Liver (tissue), 9 donors: Measurements from ENCODE around the gene LRRC46. TPM values are rescaled to one million over a fixed set of nuclear protein-coding genes. Genes with fewer than 3 reads are reported as not detected.

Source experiments
- DNase-seq: peaks from one replicate; pipeline ENCODE4 v3.0.0-alpha.2; 2017; ENCODE audit warnings: low spot score
- H3K27ac ChIP-seq, 2 donors: one replicate each; pipeline ENCODE4 v1.7.0; 2013; ENCODE audit warnings: inconsistent platforms in 2 of 2, low read length in 2 of 2, control low read depth in 1 of 2, low read depth in 1 of 2, mild to moderate bottlenecking in 1 of 2
- H3K27me3 ChIP-seq, 4 donors: one replicate each; pipeline versions ENCODE4 v1.6.1 to v1.7.0; 2013; ENCODE audit warnings: low read length in 3 of 4, inconsistent platforms in 1 of 4, mild to moderate bottlenecking in 1 of 4, moderate library complexity in 1 of 4; ENCODE audit not compliant: control insufficient read depth in 4 of 4, insufficient read depth in 4 of 4
- H3K36me3 ChIP-seq, 4 donors: one replicate each; pipeline versions ENCODE4 v1.6.1 to v1.7.0; 2013; ENCODE audit warnings: low read length in 3 of 4, mild to moderate bottlenecking in 3 of 4, low read depth in 1 of 4, moderate library complexity in 1 of 4; ENCODE audit not compliant: control insufficient read depth in 4 of 4, insufficient read depth in 3 of 4
- H3K4me1 ChIP-seq, 4 donors: one replicate each; pipeline versions ENCODE4 v1.6.1 to v1.7.0; 2013; ENCODE audit warnings: low read length in 3 of 4, mild to moderate bottlenecking in 3 of 4, moderate library complexity in 1 of 4; ENCODE audit not compliant: control insufficient read depth in 4 of 4, insufficient read depth in 4 of 4
- H3K4me3 ChIP-seq, 3 donors: one replicate each; pipeline versions ENCODE4 v1.6.1 to v1.7.0; 2013; ENCODE audit warnings: low read length in 3 of 3, control low read depth in 1 of 3, low read depth in 1 of 3, mild to moderate bottlenecking in 1 of 3
- H3K9ac ChIP-seq, 2 donors: one replicate each; pipeline ENCODE4 v1.7.0; 2013; ENCODE audit warnings: low read length in 2 of 2, mild to moderate bottlenecking in 2 of 2, moderate library complexity in 2 of 2, control low read depth in 1 of 2, low read depth in 1 of 2
- H3K9me3 ChIP-seq, 4 donors: one replicate each; pipeline versions ENCODE4 v1.6.1 to v1.7.0; 2013; ENCODE audit warnings: low read length in 3 of 4; ENCODE audit not compliant: control insufficient read depth in 4 of 4
- EGR1 ChIP-seq, 2 donors: IDR thresholded peaks; 2 replicates each; pipeline ENCODE4 v1.6.1; 2016 to 2018; ENCODE audit warnings: antibody characterized with exemption in 2 of 2, low read depth in 2 of 2
- FOXA1 ChIP-seq: IDR thresholded peaks from 2 replicates; pipeline ENCODE4 v1.6.1; 2016; ENCODE audit warnings: antibody characterized with exemption
- GABPA ChIP-seq, 2 donors: IDR thresholded peaks in 1 of 2; conservative IDR thresholded peaks in 1 of 2; 2 replicates each; pipeline ENCODE4 v1.6.1; 2016; ENCODE audit warnings: antibody characterized with exemption in 2 of 2, mild to moderate bottlenecking in 1 of 2, moderate library complexity in 1 of 2
- HNF4A ChIP-seq, 2 donors: conservative IDR thresholded peaks; 2 replicates each; pipeline ENCODE4 v1.6.1; 2016; ENCODE audit warnings: antibody characterized with exemption in 2 of 2, mild to moderate bottlenecking in 2 of 2
- HNF4G ChIP-seq: IDR thresholded peaks from 2 replicates; pipeline ENCODE4 v1.6.1; 2016; ENCODE audit warnings: antibody characterized with exemption
- NR2F2 ChIP-seq: IDR thresholded peaks from 2 replicates; pipeline ENCODE4 v1.6.1; 2016; ENCODE audit warnings: antibody characterized with exemption
- RAD21 ChIP-seq, 2 donors: IDR thresholded peaks; 2 replicates each; pipeline ENCODE4 v1.6.1; 2016; ENCODE audit warnings: antibody characterized with exemption in 2 of 2, mild to moderate bottlenecking in 2 of 2
- SP1 ChIP-seq: IDR thresholded peaks from 2 replicates; pipeline ENCODE4 v1.6.1; 2018; ENCODE audit warnings: antibody characterized with exemption, mild to moderate bottlenecking
- TAF1 ChIP-seq: conservative IDR thresholded peaks from 2 replicates; pipeline ENCODE4 v1.6.1; 2016; ENCODE audit warnings: antibody characterized with exemption, mild to moderate bottlenecking
- WGBS: extraction: QIAGEN DNeasy Blood & Tissue Kit; methylation state at CpG from one replicate; pipeline ENCODE4 v1.1.7; 2013; 5-methylcytosine and 5-hydroxymethylcytosine counted together
- polyA plus RNA-seq, 2 donors: library from polyadenylated mRNA; stranded (reverse) in 1 of 2; unstranded in 1 of 2; fragments of 200-250 nt in 1 of 2; fragments of >200 nt in 1 of 2; fragmentation: Nextera tagmentation in 1 of 2; extraction: Ambion mirVana in 1 of 2; gene quantifications; one replicate each; pipeline versions ENCODE4 v1.2.1 to v1.2.3, GENCODE V29; 2013 to 2015
- total RNA-seq, 2 donors: library from RNA; depleted of rRNA; stranded (reverse); fragments of >200 nt; gene quantifications; one replicate each; pipeline ENCODE4 v1.2.3, GENCODE V29; 2014
- TF ChIP-seq, protein P1 (sequence below): IDR thresholded peaks from 2 replicates; pipeline ENCODE4 v1.6.1; 2016; ENCODE audit warnings: antibody characterized with exemption
- TF ChIP-seq, protein P2 (sequence below): fragments of 150-350 bp; IDR thresholded peaks from 2 replicates; pipeline ENCODE4 v1.5.1; 2017; ENCODE audit warnings: improper control_type of control experiment, low read depth, low read length; ENCODE audit not compliant: missing input control
- TF ChIP-seq, protein P3 (sequence below): IDR thresholded peaks from 2 replicates; pipeline ENCODE4 v1.6.1; 2016; ENCODE audit warnings: antibody characterized with exemption, mild to moderate bottlenecking
- TF ChIP-seq, protein P4 (sequence below): IDR thresholded peaks from 2 replicates; pipeline ENCODE4 v1.6.1; 2016; ENCODE audit warnings: antibody characterized with exemption
- TF ChIP-seq, protein P5 (sequence below): IDR thresholded peaks from 2 replicates; pipeline ENCODE4 v1.6.1; 2016; ENCODE audit warnings: antibody characterized with exemption
- donor health status: healthy.
- donor health status: healthy.
- donor health status: healthy.
- donor health status: healthy.
- donor health status: healthy.

Gene LRRC46
- total and polyA plus RNA-seq, 4 donors = under 0.01 to 0.43 (median 0.32) TPM

DNA sequence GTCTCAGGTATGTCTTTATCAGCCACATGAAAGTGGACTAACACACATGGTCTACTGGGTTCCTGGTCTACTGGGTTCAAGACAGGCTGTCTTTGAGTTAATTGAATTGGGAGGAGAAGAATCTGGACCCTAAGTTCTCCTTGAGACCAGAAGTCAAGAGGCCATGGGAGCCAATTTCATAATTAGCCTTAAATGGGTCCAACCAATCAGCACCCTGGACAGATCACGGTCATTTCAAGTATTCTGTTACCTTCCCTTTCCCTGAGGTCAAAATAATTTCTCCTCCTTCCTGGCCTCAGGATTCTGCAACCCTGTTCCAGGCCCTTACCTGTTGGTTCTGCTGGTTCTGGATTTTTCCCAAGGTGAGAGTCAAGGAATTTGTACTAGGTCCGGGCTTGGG lies 33.7 kb upstream of the LRRC46 start:
- H3K27me3 ChIP-seq = peaks cover 0 to 5% (median 4%) of the 10 kb centered on the region in 4 donors
- 62% methylated on average over 2 of the region's 2 CpGs for WGBS
- no peak overlapping the region for H3K4me3 ChIP-seq

DNA sequence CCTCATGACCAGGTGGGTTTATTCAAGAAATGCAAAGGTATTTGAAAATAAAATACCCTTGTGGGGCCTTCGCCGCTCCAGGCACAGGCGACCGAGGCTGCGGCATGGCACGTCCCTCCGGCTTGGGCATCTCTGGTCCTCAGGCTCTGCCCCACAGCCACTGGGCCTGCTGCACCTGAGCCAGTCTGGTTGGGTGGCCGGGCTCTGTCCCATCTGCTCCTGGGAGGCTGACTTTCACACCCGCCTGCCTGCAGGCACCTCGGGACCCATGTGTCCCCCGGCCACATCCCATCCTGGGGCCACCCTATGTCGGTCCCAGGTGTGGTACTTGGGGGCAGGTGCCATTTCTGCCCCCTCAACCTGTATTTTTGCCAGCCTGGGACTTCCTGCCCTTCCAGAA lies 30.8 kb upstream of the LRRC46 start:
- no peaks in the 10 kb centered on the region for H3K36me3 ChIP-seq
- no peak for DNase-seq
- 85% methylated on average over 12 of the region's 12 CpGs for WGBS
- no peak overlapping the region for H3K27ac ChIP-seq
- no peaks in the 10 kb centered on the region for H3K27me3 ChIP-seq
- no peak overlapping the region for H3K9ac ChIP-seq
- no peaks in the 10 kb centered on the region for H3K9me3 ChIP-seq
- no peaks in the 10 kb centered on the region for H3K4me1 ChIP-seq
- no peak overlapping the region for H3K4me3 ChIP-seq
- TF ChIP-seq HNF4A (conservative IDR thresholded peaks at IDR 0.05) (no peak), SP1 (no peak), EGR1 (IDR thresholded peaks at IDR 0.05; ENCODE audit: low read depth in 2 of 2) (no peak), TAF1 (no peak), HNF4G (no peak), FOXA1 (no peak), RAD21 (IDR thresholded peaks at IDR 0.05) (no peak), NR2F2 (no peak), GABPA (IDR thresholded peaks at IDR 0.05 in 1 of 2, conservative IDR thresholded peaks at IDR 0.05 in 1 of 2) (no peak)
- TF ChIP-seq, protein P1, sequence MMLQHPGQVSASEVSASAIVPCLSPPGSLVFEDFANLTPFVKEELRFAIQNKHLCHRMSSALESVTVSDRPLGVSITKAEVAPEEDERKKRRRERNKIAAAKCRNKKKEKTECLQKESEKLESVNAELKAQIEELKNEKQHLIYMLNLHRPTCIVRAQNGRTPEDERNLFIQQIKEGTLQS = no peak
- TF ChIP-seq, protein P2, sequence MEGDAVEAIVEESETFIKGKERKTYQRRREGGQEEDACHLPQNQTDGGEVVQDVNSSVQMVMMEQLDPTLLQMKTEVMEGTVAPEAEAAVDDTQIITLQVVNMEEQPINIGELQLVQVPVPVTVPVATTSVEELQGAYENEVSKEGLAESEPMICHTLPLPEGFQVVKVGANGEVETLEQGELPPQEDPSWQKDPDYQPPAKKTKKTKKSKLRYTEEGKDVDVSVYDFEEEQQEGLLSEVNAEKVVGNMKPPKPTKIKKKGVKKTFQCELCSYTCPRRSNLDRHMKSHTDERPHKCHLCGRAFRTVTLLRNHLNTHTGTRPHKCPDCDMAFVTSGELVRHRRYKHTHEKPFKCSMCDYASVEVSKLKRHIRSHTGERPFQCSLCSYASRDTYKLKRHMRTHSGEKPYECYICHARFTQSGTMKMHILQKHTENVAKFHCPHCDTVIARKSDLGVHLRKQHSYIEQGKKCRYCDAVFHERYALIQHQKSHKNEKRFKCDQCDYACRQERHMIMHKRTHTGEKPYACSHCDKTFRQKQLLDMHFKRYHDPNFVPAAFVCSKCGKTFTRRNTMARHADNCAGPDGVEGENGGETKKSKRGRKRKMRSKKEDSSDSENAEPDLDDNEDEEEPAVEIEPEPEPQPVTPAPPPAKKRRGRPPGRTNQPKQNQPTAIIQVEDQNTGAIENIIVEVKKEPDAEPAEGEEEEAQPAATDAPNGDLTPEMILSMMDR = no peak

More for the DNA sequence above, 33.7 kb upstream of the LRRC46 start:
- H3K4me1 ChIP-seq = no peaks in the 10 kb centered on the region
- H3K27ac ChIP-seq = no peak overlapping the region
- no peak for TF ChIP-seq EGR1 (IDR thresholded peaks at IDR 0.05; ENCODE audit: low read depth in 2 of 2)
- TF ChIP-seq, protein P3, sequence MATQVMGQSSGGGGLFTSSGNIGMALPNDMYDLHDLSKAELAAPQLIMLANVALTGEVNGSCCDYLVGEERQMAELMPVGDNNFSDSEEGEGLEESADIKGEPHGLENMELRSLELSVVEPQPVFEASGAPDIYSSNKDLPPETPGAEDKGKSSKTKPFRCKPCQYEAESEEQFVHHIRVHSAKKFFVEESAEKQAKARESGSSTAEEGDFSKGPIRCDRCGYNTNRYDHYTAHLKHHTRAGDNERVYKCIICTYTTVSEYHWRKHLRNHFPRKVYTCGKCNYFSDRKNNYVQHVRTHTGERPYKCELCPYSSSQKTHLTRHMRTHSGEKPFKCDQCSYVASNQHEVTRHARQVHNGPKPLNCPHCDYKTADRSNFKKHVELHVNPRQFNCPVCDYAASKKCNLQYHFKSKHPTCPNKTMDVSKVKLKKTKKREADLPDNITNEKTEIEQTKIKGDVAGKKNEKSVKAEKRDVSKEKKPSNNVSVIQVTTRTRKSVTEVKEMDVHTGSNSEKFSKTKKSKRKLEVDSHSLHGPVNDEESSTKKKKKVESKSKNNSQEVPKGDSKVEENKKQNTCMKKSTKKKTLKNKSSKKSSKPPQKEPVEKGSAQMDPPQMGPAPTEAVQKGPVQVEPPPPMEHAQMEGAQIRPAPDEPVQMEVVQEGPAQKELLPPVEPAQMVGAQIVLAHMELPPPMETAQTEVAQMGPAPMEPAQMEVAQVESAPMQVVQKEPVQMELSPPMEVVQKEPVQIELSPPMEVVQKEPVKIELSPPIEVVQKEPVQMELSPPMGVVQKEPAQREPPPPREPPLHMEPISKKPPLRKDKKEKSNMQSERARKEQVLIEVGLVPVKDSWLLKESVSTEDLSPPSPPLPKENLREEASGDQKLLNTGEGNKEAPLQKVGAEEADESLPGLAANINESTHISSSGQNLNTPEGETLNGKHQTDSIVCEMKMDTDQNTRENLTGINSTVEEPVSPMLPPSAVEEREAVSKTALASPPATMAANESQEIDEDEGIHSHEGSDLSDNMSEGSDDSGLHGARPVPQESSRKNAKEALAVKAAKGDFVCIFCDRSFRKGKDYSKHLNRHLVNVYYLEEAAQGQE = peak; percentile 44
- TF ChIP-seq, protein P4, sequence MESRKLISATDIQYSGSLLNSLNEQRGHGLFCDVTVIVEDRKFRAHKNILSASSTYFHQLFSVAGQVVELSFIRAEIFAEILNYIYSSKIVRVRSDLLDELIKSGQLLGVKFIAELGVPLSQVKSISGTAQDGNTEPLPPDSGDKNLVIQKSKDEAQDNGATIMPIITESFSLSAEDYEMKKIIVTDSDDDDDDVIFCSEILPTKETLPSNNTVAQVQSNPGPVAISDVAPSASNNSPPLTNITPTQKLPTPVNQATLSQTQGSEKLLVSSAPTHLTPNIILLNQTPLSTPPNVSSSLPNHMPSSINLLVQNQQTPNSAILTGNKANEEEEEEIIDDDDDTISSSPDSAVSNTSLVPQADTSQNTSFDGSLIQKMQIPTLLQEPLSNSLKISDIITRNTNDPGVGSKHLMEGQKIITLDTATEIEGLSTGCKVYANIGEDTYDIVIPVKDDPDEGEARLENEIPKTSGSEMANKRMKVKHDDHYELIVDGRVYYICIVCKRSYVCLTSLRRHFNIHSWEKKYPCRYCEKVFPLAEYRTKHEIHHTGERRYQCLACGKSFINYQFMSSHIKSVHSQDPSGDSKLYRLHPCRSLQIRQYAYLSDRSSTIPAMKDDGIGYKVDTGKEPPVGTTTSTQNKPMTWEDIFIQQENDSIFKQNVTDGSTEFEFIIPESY = no peak
- TF ChIP-seq, protein P5, sequence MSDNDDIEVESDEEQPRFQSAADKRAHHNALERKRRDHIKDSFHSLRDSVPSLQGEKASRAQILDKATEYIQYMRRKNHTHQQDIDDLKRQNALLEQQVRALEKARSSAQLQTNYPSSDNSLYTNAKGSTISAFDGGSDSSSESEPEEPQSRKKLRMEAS = no peak
- TF ChIP-seq, protein P2 = no peak
- no peak for TF ChIP-seq GABPA (IDR thresholded peaks at IDR 0.05 in 1 of 2, conservative IDR thresholded peaks at IDR 0.05 in 1 of 2)
- no peak for DNase-seq
- H3K9me3 ChIP-seq = no peaks in the 10 kb centered on the region
- H3K9ac ChIP-seq = no peak overlapping the region
- no peaks in the 10 kb centered on the region for H3K36me3 ChIP-seq
